HG03378 (cell line): Measurements from ENCODE around the gene SLC2A10.

ENCODE experiments used
- ATAC-seq: cut with Tn5 transposase; IDR thresholded peaks from one replicate; pipeline ENCODE4 v1.9.1; 2021; ENCODE audit warnings: mild to moderate bottlenecking, moderate library complexity; ENCODE audit not compliant: unreplicated experiment

Gene SLC2A10

DNA sequence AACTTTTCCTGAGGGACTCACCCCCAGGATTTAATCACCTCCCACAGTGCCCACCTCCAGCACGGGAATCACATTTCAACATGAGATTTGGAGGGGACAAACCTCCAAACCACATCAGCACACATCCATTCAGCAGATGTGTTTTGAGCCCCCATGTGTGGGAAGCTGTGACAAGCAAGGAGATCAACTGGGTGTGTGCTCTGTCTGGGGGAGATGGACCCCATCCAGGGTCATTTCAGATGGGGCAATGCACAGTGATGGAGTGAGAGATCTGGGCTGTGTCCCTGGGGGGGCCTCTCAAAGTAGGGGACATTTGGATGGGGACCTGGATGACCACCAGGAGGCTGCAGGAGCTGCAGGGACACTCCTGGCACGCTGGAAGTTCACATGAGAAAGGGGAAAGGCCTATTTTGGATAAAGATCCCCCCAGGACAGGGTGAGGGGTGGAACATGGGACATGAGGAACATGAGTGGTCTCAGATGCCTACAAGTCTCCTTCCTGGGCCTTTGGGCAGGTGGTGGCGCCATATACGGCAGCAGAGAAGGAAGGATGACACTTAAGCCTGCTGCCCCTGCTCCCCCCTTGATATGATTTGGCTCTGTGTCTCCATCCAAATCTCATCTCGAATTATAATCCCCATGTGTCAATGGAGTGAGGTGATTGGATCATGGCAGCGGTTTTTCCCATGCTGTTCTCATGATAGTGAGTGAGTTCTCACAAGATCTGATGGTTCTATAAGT, 49.6 kb downstream of the SLC2A10 start:
- ATAC-seq: no peak

- no peak for ATAC-seq
Observed at GRCh38 chr20:46761566-46761965, 52.1 kb downstream of the SLC2A10 start.

- ATAC-seq: no peak
Observed at GRCh38 chr20:46764068-46764467, 54.6 kb downstream of the SLC2A10 start.

GRCh38 chr20:46765506-46766120, 56.2 kb downstream of the SLC2A10 start:
- ATAC-seq: no peak

- ATAC-seq: no peak
Observed at GRCh38 chr20:46767127-46767761, 57.8 kb downstream of the SLC2A10 start.

- no peak for ATAC-seq
Observed at GRCh38 chr20:46770330-46771194, 61.1 kb downstream of the SLC2A10 start.

GRCh38 chr20:46771195-46771588, 61.7 kb downstream of the SLC2A10 start:
- ATAC-seq: no peak

GRCh38 chr20:46772901-46773300, 63.5 kb downstream of the SLC2A10 start:
- no peak for ATAC-seq

DNA sequence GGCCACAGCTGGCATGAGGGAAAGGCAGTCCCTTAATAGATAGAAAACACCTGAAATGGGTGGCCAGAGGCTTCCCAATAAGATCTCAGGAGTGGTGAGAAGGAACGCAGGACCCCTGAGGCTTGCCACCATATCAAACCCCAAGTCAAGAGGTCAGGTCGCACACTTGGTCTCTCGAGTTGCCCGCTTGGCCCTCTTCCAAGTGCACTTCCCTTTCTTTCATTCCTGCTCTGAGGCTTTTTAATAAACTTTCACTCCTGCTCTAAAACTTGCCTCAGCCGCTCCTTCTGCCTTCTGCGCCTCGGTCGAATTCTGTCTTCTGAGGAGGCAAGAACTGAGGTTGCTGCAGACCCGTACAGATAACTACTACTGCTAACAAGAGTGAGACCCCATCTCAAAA, 64.2 kb downstream of the SLC2A10 start:
- no peak for ATAC-seq

DNA sequence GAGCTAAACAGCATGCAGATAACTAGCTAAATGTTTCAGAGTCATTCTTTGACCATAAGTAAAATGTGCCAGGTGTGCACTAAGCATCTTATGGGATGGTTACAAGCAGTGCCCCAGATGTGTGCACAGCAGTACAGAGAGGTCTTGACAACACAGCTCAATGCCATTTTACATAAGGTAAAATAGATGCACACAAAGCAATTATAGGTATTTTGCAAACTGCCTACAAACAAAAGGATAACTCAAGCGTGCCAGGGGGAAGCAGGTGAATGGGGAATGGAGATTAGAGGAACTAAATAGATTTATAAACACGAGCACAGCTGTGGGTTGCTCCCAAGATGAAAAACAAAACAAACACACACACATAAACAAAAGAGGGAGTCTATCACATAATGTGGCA, 64.8 kb downstream of the SLC2A10 start:
- ATAC-seq: no peak

DNA sequence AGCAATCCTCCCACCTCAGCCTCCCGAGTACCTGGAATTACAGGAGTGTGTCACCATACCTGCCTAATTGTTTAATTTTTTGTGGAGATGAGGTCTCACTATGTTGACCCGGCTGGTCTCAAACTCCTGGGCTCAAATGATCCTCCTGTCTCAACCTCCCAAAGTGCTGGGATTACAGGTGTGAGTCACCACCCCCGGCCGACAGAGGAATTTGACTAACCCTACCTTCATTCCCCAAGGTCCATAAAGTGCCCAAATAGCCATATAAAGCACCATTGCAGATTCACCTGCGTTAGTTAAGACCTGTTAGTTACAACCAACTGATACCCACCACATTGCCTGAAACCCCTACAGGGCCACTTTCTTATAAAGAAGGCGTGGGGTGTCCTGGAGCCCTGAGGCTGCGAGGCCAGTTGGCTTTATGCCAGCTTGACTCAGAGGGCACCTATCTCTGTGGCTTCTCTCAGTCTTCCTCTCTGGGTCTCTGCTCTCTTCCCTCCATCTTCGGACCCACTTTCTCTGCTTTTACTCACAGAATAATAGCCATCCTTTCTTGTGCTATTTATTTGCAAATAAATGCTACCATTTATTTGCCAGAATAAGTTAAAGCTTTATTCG, 65.6 kb downstream of the SLC2A10 start:
- no peak for ATAC-seq

- ATAC-seq: no peak
Observed at GRCh38 chr20:46775806-46776205, 66.4 kb downstream of the SLC2A10 start.

DNA sequence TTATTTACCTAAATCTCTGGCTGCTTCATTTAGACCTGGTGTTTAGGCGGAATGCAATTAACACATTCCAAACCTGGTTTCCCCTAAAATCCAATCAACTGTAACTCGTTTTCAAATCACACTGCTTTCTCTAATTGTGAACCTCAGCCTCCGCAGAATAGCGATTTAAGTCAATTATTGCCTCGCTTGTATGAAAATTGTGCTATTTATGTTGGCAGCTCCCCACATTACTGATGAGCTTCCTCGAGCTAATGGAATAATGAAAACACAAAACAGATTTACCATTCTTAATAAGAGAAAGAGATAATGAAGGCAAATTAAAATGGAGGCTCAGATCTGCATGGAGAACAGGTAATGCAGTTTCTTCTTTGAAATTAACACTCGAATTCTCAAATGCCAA, 67.9 kb downstream of the SLC2A10 start:
- ATAC-seq: no peak

GRCh38 chr20:46779831-46780230, 70.4 kb downstream of the SLC2A10 start:
- ATAC-seq: no peak

- ATAC-seq: no peak
Observed at GRCh38 chr20:46784436-46785127, 75.1 kb downstream of the SLC2A10 start.
